CD4-positive, alpha-beta T cell (primary cell): Measurements from ENCODE around the gene ZNHIT1. TPM values are rescaled to one million over a fixed set of nuclear protein-coding genes. Genes with fewer than 3 reads are reported as not detected.
"Not testable (repeated sequence)": the region's sequence is repeated elsewhere in the genome, so short reads cannot be mapped to it uniquely, and the experiment has no call there.

Experiments used
- ATAC-seq: fragments of 200-7000 bp; cut with Tn5 transposase; one replicate; pipeline ENCODE4 v1.10.0; 2022; ENCODE audit warnings: mild to moderate bottlenecking; ENCODE audit not compliant: poor library complexity
- CTCF ChIA-PET: fragments of 350-600 bp; sonication (Branson Sonifier 250); formaldehyde crosslinking; loops from one replicate; lab custom pipeline; 2021; ENCODE audit warnings: antibody characterized with exemption, inconsistent platforms; lab: Charles Lee
- POLR2A ChIA-PET: fragments of 350-600 bp; sonication (Branson Sonifier 250); formaldehyde crosslinking; loops from one replicate; lab custom pipeline; 2021; ENCODE audit warnings: antibody characterized with exemption, inconsistent platforms; lab: Charles Lee
- DNase-seq, 14 experiments: peaks; one replicate each; pipeline ENCODE4 v3.0.0-alpha.2; 2013 to 2020; ENCODE audit warnings: mixed read lengths in 2 of 14
- H3K27ac ChIP-seq, 2 donors: one replicate each; pipeline versions ENCODE4 v1.5.1 to v1.7.0; 2013; ENCODE audit warnings: low read length in 2 of 2, low read depth in 1 of 2, mild to moderate bottlenecking in 1 of 2
- H3K27me3 ChIP-seq, 2 experiments: 1 replicate in 1 of 2; 2 replicates in 1 of 2; pipeline versions ENCODE4 v1.6.1 to v1.7.0; 2013; ENCODE audit warnings: low read length in 2 of 2, control low read depth in 1 of 2, mild to moderate bottlenecking in 1 of 2, moderate library complexity in 1 of 2; ENCODE audit not compliant: insufficient read depth in 2 of 2, control insufficient read depth in 1 of 2
- H3K36me3 ChIP-seq: one replicate; pipeline ENCODE4 v1.6.1; 2013; ENCODE audit warnings: low read length, control low read depth; ENCODE audit not compliant: insufficient read depth
- H3K4me1 ChIP-seq: one replicate; pipeline ENCODE4 v1.6.1; 2013; ENCODE audit warnings: low read length, control low read depth; ENCODE audit not compliant: insufficient read depth
- H3K4me3 ChIP-seq: one replicate; pipeline ENCODE4 v1.5.1; 2013; ENCODE audit warnings: mild to moderate bottlenecking, low read length, moderate library complexity
- H3K9me3 ChIP-seq, 2 experiments: 1 replicate in 1 of 2; 2 replicates in 1 of 2; pipeline versions ENCODE4 v1.6.1 to v1.7.0; 2013; ENCODE audit warnings: low read length in 2 of 2, mild to moderate bottlenecking in 2 of 2, control low read depth in 1 of 2, moderate library complexity in 1 of 2; ENCODE audit not compliant: control insufficient read depth in 1 of 2, insufficient read depth in 1 of 2
- H3K27ac Mint-ChIP-seq: one replicate; pipeline ENCODE4 v1.8.0; 2020; ENCODE audit warnings: mixed read lengths
- H3K27me3 Mint-ChIP-seq: one replicate; pipeline ENCODE4 v1.8.0; 2021; ENCODE audit warnings: mixed read lengths
- H3K36me3 Mint-ChIP-seq: one replicate; pipeline ENCODE4 v1.8.0; 2021; ENCODE audit warnings: low read depth, mixed read lengths
- H3K4me1 Mint-ChIP-seq: one replicate; pipeline ENCODE4 v1.8.0; 2021; ENCODE audit warnings: low read depth, mixed read lengths
- H3K4me3 Mint-ChIP-seq: one replicate; pipeline ENCODE4 v1.8.0; 2020; ENCODE audit warnings: mild to moderate bottlenecking, mixed read lengths
- H3K9me3 Mint-ChIP-seq: one replicate; pipeline ENCODE4 v1.8.0; 2020; ENCODE audit warnings: mixed read lengths
- intact Hi-C, 2 experiments: fragments of 100-400 bp; cut with DNase I in 1 of 2; cut with micrococcal nuclease in 1 of 2; formaldehyde crosslinking; loops; one replicate each; pipeline versions ENCODE4 v1.15.1 to v1.9.0; 2023 to 2025; cut with DNase I, micrococcal nuclease
- total RNA-seq, 174 experiments: library from RNA in 2 of 174; stranded (reverse) in 2 of 174; gene quantifications; one replicate each; pipeline ENCODE4 v1.2.3 and lab custom pipeline; 2021 to 2026
- TF ChIP-seq, protein P1 (sequence below): fragments of 200-600 bp; IDR thresholded peaks from one replicate; pipeline ENCODE4 v1.8.0; 2022; ENCODE audit warnings: antibody characterized with exemption, mild to moderate bottlenecking

ZNHIT1 gene
- total RNA-seq, 2 experiments from 2014 or later, result 28.4 to 30.6 TPM

DNA sequence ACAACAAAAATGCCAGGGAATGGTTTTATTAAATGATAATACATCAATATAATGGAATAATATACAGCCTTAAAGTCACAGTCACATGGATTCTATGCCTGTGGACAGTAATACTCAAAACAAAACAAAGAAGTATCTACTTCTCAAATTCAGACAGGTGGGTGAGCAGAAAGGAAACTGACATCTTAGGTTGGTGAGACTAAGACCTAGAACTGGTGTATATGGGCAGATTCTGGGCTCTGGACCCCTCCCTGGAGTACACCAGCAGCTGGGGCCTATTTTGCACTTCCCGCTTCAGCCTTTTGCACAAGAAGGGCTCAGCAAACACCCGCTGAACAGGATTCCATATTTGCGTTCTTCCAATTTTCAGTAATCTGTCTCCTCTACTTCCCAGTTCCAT, 32.4 kb downstream of the ZNHIT1 start:
- H3K9me3 Mint-ChIP-seq, result no peaks in the 10 kb centered on the region
- H3K4me1 ChIP-seq, result peaks cover 29% of the 10 kb centered on the region
- peak overlapping the region; percentile 74 for H3K4me3 Mint-ChIP-seq
- H3K27me3 ChIP-seq, result no peaks in the 10 kb centered on the region
- peak overlapping the region; percentile 55 for H3K27ac Mint-ChIP-seq
- no peak for ATAC-seq
- TF ChIP-seq, protein P1, sequence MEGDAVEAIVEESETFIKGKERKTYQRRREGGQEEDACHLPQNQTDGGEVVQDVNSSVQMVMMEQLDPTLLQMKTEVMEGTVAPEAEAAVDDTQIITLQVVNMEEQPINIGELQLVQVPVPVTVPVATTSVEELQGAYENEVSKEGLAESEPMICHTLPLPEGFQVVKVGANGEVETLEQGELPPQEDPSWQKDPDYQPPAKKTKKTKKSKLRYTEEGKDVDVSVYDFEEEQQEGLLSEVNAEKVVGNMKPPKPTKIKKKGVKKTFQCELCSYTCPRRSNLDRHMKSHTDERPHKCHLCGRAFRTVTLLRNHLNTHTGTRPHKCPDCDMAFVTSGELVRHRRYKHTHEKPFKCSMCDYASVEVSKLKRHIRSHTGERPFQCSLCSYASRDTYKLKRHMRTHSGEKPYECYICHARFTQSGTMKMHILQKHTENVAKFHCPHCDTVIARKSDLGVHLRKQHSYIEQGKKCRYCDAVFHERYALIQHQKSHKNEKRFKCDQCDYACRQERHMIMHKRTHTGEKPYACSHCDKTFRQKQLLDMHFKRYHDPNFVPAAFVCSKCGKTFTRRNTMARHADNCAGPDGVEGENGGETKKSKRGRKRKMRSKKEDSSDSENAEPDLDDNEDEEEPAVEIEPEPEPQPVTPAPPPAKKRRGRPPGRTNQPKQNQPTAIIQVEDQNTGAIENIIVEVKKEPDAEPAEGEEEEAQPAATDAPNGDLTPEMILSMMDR, result no peak
- peaks cover 26% of the 10 kb centered on the region for H3K36me3 Mint-ChIP-seq
- H3K27me3 Mint-ChIP-seq, result no peaks in the 10 kb centered on the region
- DNase-seq, result no peak
- ChIA-PET CTCF (no interaction called here), POLR2A (interaction anchor here (5.9 kb wide), 1 partner anchor 33 kb away, joined by 30 read pairs; the partner anchor contains the start of genes PLOD3 and ZNHIT1)
- no peak overlapping the region for H3K27ac ChIP-seq
- intact Hi-C loops, result loop anchor here in 1 of 2 experiments (5.0 to 10.0 kb wide), 2 partner anchors 83 to 816 kb away; partner anchors contain the start of genes PPP1R35 and VGF
- peaks cover 16% of the 10 kb centered on the region for H3K36me3 ChIP-seq
- no peaks in the 10 kb centered on the region for H3K9me3 ChIP-seq
- no peak overlapping the region for H3K4me3 ChIP-seq
- H3K4me1 Mint-ChIP-seq, result peaks cover 44% of the 10 kb centered on the region

DNA sequence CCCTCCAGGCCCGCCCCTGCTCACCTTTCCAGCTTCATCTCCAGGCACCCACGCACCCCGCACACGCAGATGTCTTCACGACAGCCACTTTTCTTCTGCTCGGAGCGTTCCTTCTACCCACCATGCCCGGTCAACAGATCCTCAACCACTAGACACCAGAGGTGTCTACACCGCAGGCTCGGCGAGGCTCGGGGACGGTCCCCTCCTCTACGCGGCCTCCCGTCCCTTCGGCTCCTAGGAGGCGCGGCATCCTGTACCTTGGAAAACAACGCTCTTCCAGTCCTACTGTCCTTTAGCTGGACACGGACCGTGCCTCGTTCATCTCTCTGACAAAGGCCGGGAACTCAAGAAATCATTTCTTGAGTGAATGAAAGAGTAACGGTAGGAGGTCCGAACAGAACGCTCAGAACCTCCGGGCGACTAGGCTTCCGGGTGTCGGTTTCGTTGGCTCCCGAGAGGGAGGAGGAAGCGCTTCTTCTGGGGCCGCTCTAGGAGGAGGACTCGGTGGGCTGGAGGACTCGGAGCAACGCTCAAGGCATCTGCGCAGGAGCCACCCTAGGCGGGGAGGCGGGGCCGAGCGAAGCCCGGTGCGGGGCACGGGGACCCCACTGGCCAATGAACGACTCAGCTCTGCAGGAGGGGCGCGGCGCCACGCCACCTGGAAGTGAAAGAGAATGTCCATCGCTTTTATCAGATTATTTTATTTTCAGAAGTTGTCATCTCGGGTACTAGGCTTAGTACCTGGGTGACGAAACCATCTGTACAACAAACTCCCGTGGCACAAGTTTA, 34.1 kb downstream of the ZNHIT1 start:
- Mint-ChIP-seq H3K4me1 (peaks cover 38% of the 10 kb centered on the region), H3K4me3 (peak overlapping the region; percentile 98), H3K9me3 (no peaks in the 10 kb centered on the region), H3K27ac (peak overlapping the region; percentile 88), H3K27me3 (peaks cover 5% of the 10 kb centered on the region), H3K36me3 (peaks cover 22% of the 10 kb centered on the region)
- Histone ChIP-seq H3K4me1 (peaks cover 23% of the 10 kb centered on the region), H3K27me3 (no peaks in the 10 kb centered on the region), H3K4me3 (peak overlapping the region; percentile 95), H3K9me3 (no peaks in the 10 kb centered on the region), H3K27ac (peak overlapping the region; percentile 75 to 76), H3K36me3 (peaks cover 10% of the 10 kb centered on the region)
- ChIA-PET CTCF (interaction anchor here (1.2 to 4.1 kb wide), 3 partner anchors 8 to 108 kb away, joined by 5 to 16 read pairs (median 5); no protein-coding TSS in a partner anchor), POLR2A (interaction anchor here (0.6 to 5.9 kb wide), 10 partner anchors 8 to 1111 kb away, joined by 3 to 30 read pairs (median 4); partner anchors contain the start of genes PLOD3, SRRT, TRIM56 and UFSP1)
- TF ChIP-seq, protein P1, result no peak
- intact Hi-C loops, result loop anchor here (1.0 to 10.0 kb wide), 5 partner anchors 8 to 817 kb away; partner anchors contain the start of genes IFT22 (in 1 of the 2), PPP1R35 (in 1 of the 2), VGF (in 1 of the 2) and ZNHIT1 (in 1 of the 2)
- DNase-seq (peak; percentile 96 to 100 (median 98)), ATAC-seq (peak; percentile 97)

DNA sequence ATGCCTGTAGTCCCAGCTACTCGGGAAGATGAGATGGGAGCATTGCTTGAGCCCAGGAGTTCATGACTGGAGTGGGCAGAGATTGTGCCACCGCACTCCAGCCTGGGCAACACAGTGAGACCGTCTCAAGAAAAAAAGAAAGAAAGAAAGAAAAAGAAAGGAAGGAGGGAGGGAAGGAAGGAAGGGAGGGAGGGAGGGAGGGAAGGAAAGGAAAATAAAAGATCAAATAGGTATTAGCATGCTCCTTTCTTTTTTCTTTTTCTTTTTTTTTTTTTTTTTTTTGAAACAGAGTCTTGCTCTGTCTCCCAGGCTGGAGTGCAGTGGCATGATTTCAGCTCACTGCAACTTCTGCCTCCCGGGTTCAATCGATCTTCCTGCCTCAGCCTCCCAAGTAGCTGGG, 35.2 kb downstream of the ZNHIT1 start:
- peaks cover 23% of the 10 kb centered on the region for H3K4me1 ChIP-seq
- ChIA-PET CTCF (interaction anchor here (0.7 to 4.1 kb wide), 5 partner anchors 9 to 109 kb away, joined by 3 to 16 read pairs (median 5); partner anchors contain the start of genes PLOD3 and ZNHIT1), POLR2A (interaction anchor here (1.4 to 5.9 kb wide), 3 partner anchors 9 to 168 kb away, joined by 6 to 30 read pairs (median 8); partner anchors contain the start of genes FIS1, PLOD3, TRIM56 and ZNHIT1)
- H3K4me3 ChIP-seq, H3K36me3 ChIP-seq, ATAC-seq, H3K27ac ChIP-seq, H3K9me3 Mint-ChIP-seq, H3K9me3 ChIP-seq, H3K27me3 ChIP-seq, H3K4me3 Mint-ChIP-seq, H3K27me3 Mint-ChIP-seq, H3K27ac Mint-ChIP-seq, DNase-seq: not testable (repeated sequence)
- intact Hi-C loops, result loop anchor here in 1 of 2 experiments (2.0 to 10.0 kb wide), 4 partner anchors 34 to 818 kb away; partner anchors contain the start of genes IFT22, PPP1R35, VGF and ZNHIT1
- Mint-ChIP-seq H3K4me1 (peaks cover 29% of the 10 kb centered on the region), H3K36me3 (peaks cover 19% of the 10 kb centered on the region)
